ENCODE data around the gene LEMD3. TPM values are rescaled to one million over a fixed set of nuclear protein-coding genes. Genes with fewer than 3 reads are reported as not detected.
A peak's percentile ranks its signal among the peaks of the same experiment; 100 is the strongest.

LEMD3 gene
- total and polyA plus RNA-seq, 2 donors from 2014 or later: 7.5 to 31.8 TPM

DNA sequence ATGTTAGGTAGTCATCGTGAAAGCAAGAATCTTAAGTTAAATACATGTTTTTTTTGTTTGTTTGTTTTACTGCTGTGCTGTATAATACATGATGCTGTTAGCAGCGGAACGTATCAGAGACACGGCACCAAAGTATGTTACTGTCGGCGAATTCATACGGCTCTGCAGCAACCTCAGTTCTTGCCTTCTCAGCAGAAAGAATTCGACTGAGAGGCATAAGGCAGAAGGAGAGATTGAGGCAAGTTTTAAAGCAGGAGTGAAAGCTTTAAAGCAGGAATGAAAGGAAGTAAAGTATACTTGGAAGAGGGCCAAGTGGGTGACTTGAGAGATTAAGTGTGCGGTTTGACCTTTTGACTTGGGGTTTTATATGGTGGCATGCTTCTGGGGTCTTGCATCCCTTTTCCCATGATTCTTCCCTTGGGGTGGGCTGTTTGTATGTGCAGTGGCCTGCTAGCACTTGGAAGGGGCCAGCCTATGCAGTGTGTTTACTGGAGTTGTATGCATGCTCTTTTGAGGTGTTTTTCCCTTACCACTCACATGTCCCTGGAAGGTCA lies 23.7 kb downstream of the LEMD3 start:
- intact Hi-C loops (cut with DNase I): no loop called here
- Histone ChIP-seq H3K9ac (ENCODE audit: low read length in 3 of 3) (no peak overlapping the region), H3K27me3 (ENCODE audit: control insufficient read depth, insufficient read depth, low read length) (no peaks in the 10 kb centered on the region), H3K36me3 (ENCODE audit: control insufficient read depth in 2 of 3, insufficient read depth in 3 of 3, low read length in 3 of 3) (no peaks in the 10 kb centered on the region), H3K4me3 (ENCODE audit: low read length in 3 of 3) (no peak overlapping the region), H3K4me1 (ENCODE audit: control insufficient read depth in 2 of 3, insufficient read depth in 2 of 3, low read depth in 1 of 3, low read length in 3 of 3) (peaks cover 0 to 3% (median 0%) of the 10 kb centered on the region in 3 donors), H3K27ac (ENCODE audit: low read depth in 2 of 2, low read length in 2 of 2) (no peak overlapping the region), H3K9me3 (ENCODE audit: control insufficient read depth in 2 of 3, insufficient read depth in 1 of 3, low read length in 3 of 3) (peaks cover 0 to 8% (median 0%) of the 10 kb centered on the region in 3 donors)
- TF ChIP-seq, protein P1, sequence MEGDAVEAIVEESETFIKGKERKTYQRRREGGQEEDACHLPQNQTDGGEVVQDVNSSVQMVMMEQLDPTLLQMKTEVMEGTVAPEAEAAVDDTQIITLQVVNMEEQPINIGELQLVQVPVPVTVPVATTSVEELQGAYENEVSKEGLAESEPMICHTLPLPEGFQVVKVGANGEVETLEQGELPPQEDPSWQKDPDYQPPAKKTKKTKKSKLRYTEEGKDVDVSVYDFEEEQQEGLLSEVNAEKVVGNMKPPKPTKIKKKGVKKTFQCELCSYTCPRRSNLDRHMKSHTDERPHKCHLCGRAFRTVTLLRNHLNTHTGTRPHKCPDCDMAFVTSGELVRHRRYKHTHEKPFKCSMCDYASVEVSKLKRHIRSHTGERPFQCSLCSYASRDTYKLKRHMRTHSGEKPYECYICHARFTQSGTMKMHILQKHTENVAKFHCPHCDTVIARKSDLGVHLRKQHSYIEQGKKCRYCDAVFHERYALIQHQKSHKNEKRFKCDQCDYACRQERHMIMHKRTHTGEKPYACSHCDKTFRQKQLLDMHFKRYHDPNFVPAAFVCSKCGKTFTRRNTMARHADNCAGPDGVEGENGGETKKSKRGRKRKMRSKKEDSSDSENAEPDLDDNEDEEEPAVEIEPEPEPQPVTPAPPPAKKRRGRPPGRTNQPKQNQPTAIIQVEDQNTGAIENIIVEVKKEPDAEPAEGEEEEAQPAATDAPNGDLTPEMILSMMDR (IDR thresholded peaks at IDR 0.05; ENCODE audit: borderline replicate concordance, extremely low read depth, insufficient read depth): no peak
- peak in 1 of 5 donors; percentile 23 for DNase-seq
- no peak for FAIRE-seq

DNA sequence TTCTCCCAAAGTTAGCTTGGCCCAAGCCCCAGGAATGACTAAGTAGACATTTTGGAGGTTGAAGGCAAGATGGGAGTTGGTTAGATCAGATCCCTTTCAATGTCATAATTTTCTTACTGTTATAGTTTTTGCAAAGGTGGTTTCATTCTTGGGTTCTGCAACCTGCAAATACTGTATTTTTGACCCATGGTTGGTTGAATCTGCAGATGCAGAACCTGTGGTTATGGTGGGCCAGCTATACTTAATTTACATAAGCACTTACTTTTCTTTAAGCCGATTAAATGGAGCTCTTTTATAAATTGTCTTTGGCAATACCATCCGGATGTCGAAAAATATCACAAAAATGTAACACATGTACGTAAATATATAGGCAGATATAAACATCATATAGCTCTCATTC lies 25.6 kb downstream of the LEMD3 start:
- no peak for FAIRE-seq
- H3K27ac ChIP-seq (ENCODE audit: low read depth in 2 of 2, low read length in 2 of 2): no peak overlapping the region
- H3K4me1 ChIP-seq (ENCODE audit: control insufficient read depth in 2 of 3, insufficient read depth in 2 of 3, low read depth in 1 of 3, low read length in 3 of 3): peaks cover 0 to 3% (median 0%) of the 10 kb centered on the region in 3 donors
- H3K9ac ChIP-seq (ENCODE audit: low read length in 3 of 3): no peak overlapping the region
- H3K36me3 ChIP-seq (ENCODE audit: control insufficient read depth in 2 of 3, insufficient read depth in 3 of 3, low read length in 3 of 3): no peaks in the 10 kb centered on the region
- no peak for DNase-seq
- no peaks in the 10 kb centered on the region for H3K27me3 ChIP-seq (ENCODE audit: control insufficient read depth, insufficient read depth, low read length)
- peaks cover 0 to 8% (median 0%) of the 10 kb centered on the region in 3 donors for H3K9me3 ChIP-seq (ENCODE audit: control insufficient read depth in 2 of 3, insufficient read depth in 1 of 3, low read length in 3 of 3)
- intact Hi-C loops (cut with DNase I): no loop called here
- H3K4me3 ChIP-seq (ENCODE audit: low read length in 3 of 3): no peak overlapping the region
- TF ChIP-seq, protein P1 (IDR thresholded peaks at IDR 0.05; ENCODE audit: borderline replicate concordance, extremely low read depth, insufficient read depth): no peak

DNA sequence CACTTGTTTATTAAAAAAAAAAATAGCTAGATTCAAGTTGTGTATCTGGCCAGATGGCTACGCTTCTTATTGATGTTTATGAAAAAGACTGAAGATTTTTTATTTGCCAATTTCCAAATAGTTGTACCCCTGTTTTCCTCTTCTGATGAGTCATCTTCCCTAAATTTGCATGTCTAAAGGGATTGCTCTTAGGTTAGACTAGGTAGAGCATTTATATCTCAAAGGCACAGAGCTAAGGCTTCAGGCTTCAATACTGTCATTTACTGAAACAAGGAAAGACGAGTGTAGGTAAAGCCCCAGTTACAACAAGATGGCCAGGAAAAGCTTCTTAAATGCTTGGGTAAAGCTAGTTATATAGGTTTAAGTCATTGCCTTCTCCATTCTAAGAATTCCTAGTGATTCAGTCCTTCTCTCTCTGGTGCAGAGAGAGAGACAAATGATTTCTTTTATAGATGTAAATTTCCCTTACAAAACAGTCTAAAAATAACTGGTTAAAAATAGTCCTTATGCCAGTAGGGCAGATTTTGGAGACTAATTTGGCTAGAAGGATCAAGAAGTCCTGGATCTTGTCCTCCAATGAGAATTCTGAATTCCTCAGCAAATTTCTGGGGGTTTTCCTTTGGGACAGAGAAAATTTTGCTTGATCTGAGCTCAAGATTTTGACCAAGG lies 26.1 kb downstream of the LEMD3 start:
- Histone ChIP-seq H3K27ac (ENCODE audit: low read depth in 2 of 2, low read length in 2 of 2) (no peak overlapping the region), H3K4me3 (ENCODE audit: low read length in 3 of 3) (no peak overlapping the region), H3K4me1 (ENCODE audit: control insufficient read depth in 2 of 3, insufficient read depth in 2 of 3, low read depth in 1 of 3, low read length in 3 of 3) (peaks cover 0 to 3% (median 0%) of the 10 kb centered on the region in 3 donors), H3K36me3 (ENCODE audit: control insufficient read depth in 2 of 3, insufficient read depth in 3 of 3, low read length in 3 of 3) (no peaks in the 10 kb centered on the region), H3K9ac (ENCODE audit: low read length in 3 of 3) (no peak overlapping the region), H3K9me3 (ENCODE audit: control insufficient read depth in 2 of 3, insufficient read depth in 1 of 3, low read length in 3 of 3) (peaks cover 0 to 8% (median 0%) of the 10 kb centered on the region in 3 donors), H3K27me3 (ENCODE audit: control insufficient read depth, insufficient read depth, low read length) (no peaks in the 10 kb centered on the region)
- TF ChIP-seq, protein P1 (IDR thresholded peaks at IDR 0.05; ENCODE audit: borderline replicate concordance, extremely low read depth, insufficient read depth): no peak
- DNase-seq (no peak), FAIRE-seq (no peak)
- intact Hi-C loops (cut with DNase I): no loop called here

Data from kidney (tissue), 14 donors.